Measurements from ENCODE around the gene P2RX4.
"Not testable (repeated sequence)": the region's sequence is repeated elsewhere in the genome, so short reads cannot be mapped to it uniquely, and the experiment has no call there.

The P2RX4 gene

GRCh38 chr12:121253638-121254335 lies 43.9 kb downstream of the P2RX4 start:
- DNase-seq (ENCODE audit: insufficient read length, low spot score) (no peak), FAIRE-seq (no peak)
- no peak for TF ChIP-seq CTCF (IDR thresholded peaks at IDR 0.05; ENCODE audit: insufficient read depth, missing control alignments)

- DNase-seq (ENCODE audit: insufficient read length, low spot score) (no peak), FAIRE-seq (no peak)
- TF ChIP-seq CTCF (IDR thresholded peaks at IDR 0.05; ENCODE audit: insufficient read depth, missing control alignments) = no peak
These were observed 45.5 kb downstream of the P2RX4 start for GRCh38 chr12:121255433-121255832.

- not testable (repeated sequence) for DNase-seq (ENCODE audit: insufficient read length, low spot score); FAIRE-seq
These were observed 47.9 kb downstream of the P2RX4 start for GRCh38 chr12:121257704-121258449.

- TF ChIP-seq CTCF (IDR thresholded peaks at IDR 0.05; ENCODE audit: insufficient read depth, missing control alignments) = no peak
- FAIRE-seq = no peak
- DNase-seq (ENCODE audit: insufficient read length, low spot score) = no peak
These were observed 49.1 kb downstream of the P2RX4 start for GRCh38 chr12:121259074-121259473.

GRCh38 chr12:121260091-121260490 lies 50.2 kb downstream of the P2RX4 start:
- no peak for TF ChIP-seq CTCF (IDR thresholded peaks at IDR 0.05; ENCODE audit: insufficient read depth, missing control alignments)
- DNase-seq (ENCODE audit: insufficient read length, low spot score) (no peak), FAIRE-seq (no peak)

- FAIRE-seq (no peak), DNase-seq (ENCODE audit: insufficient read length, low spot score) (no peak)
- TF ChIP-seq CTCF (IDR thresholded peaks at IDR 0.05; ENCODE audit: insufficient read depth, missing control alignments) = no peak
These were observed 51.5 kb downstream of the P2RX4 start for GRCh38 chr12:121261398-121261797.

DNA sequence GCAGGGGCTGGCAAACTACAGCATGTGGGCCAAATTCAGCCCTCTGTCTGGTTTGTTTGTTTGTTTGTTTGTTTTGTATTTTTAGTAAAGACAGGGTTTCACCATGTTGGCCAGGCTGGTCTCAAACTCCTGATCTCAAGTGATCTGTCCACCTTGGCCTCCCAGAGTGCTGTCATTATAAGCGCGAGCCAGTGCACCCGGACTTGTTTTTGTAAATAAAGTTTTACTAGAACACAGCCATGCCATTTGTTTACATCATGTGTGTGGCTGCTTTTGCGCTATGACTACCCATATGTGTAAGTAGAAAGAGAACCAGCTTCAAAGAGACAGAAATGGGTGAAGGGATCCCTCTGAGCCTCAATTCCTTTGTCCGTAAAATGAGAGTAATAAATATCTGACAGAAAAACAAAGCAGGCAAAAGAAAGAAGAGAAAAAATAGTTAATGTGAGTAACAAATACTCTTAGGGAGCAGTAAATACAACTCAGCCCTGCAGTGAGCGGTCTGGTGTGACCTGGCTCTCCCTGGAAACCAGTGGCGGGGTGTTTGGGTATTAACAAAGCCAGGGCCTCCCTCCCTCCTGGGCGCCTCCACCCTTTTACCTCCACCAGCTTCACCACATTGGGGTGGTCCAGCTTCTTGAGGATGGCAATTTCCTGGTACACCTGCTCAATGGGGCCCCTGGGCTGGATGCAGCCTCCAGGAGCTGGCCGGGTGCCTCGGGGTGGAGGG lies 53.4 kb downstream of the P2RX4 start:
- FAIRE-seq (no peak), DNase-seq (ENCODE audit: insufficient read length, low spot score) (no peak)
- TF ChIP-seq CTCF (IDR thresholded peaks at IDR 0.05; ENCODE audit: insufficient read depth, missing control alignments) = no peak
